Measurements from ENCODE around the gene RREB1. TPM values are rescaled to one million over a fixed set of nuclear protein-coding genes. Genes with fewer than 3 reads are reported as not detected.

The RREB1 gene
- total and polyA plus RNA-seq, 2 experiments from 2014 or later: 8.5 to 25.5 TPM

- TF ChIP-seq ETS1 (IDR thresholded peaks at IDR 0.05): no peak
- no peak for TF ChIP-seq JUNB (IDR thresholded peaks at IDR 0.05; ENCODE audit: unreplicated experiment)
Measured at GRCh38 chr6:7137335-7138045, 29.7 kb downstream of the RREB1 start (continued).

- no peak overlapping the region; the same call in 2 of the 3 replicates for H3K4me3 Mint-ChIP-seq
- H4K20me1 ChIP-seq (replicated peaks; ENCODE audit: insufficient read depth): peaks cover 3% of the 10 kb centered on the region; the same call in 1 of the 2 replicates
- peaks cover 63% of the 10 kb centered on the region for H3K79me2 ChIP-seq (replicated peaks; ENCODE audit: insufficient read depth)
- TF ChIP-seq EZH2 (IDR thresholded peaks at IDR 0.05; ENCODE audit: low read depth, unreplicated experiment) (no peak), ETS1 (IDR thresholded peaks at IDR 0.05) (no peak), REST (IDR thresholded peaks at IDR 0.05; ENCODE audit: unreplicated experiment) (no peak), JUNB (IDR thresholded peaks at IDR 0.05; ENCODE audit: unreplicated experiment) (no peak), ZNF331 (CRISPR knock-in tag; IDR thresholded peaks at IDR 0.05; ENCODE audit: low read depth) (no peak), ZNF462 (CRISPR knock-in tag; IDR thresholded peaks at IDR 0.05) (no peak), ZNF114 (CRISPR knock-in tag; IDR thresholded peaks at IDR 0.05) (no peak), STAT1 (IDR thresholded peaks at IDR 0.05; ENCODE audit: unreplicated experiment) (no peak), CTCF (conservative IDR thresholded peaks at IDR 0.05; ENCODE audit: low read depth in 2 of 2) (no peak)
Measured at GRCh38 chr6:7138046-7138531, 30.3 kb downstream of the RREB1 start.

More at GRCh38 chr6:7138046-7138531, 30.3 kb downstream of the RREB1 start:
- H3K27ac ChIP-seq (ENCODE audit: low read depth): no peak overlapping the region
- no peak overlapping the region for H2AFZ ChIP-seq
- Mint-ChIP-seq H3K4me1 (peaks cover 58% of the 10 kb centered on the region), H3K9me3 (no peaks in the 10 kb centered on the region), H3K27me3 (ENCODE audit: insufficient read depth, low read depth, poor library complexity) (peaks cover 5% of the 10 kb centered on the region), H3K36me3 (ENCODE audit: low read depth) (no peaks in the 10 kb centered on the region), H3K27ac (no peak overlapping the region; the same call in 1 of the 2 replicates)
- H3K4me1 ChIP-seq (ENCODE audit: insufficient read depth): peaks cover 36% of the 10 kb centered on the region
- no peak overlapping the region for H3K4me3 ChIP-seq
- no peaks in the 10 kb centered on the region for H3K9me2 ChIP-seq (ENCODE audit: insufficient read depth)
- no peaks in the 10 kb centered on the region for H3K27me3 ChIP-seq (ENCODE audit: insufficient read depth)
- H3F3A ChIP-seq (replicated peaks; ENCODE audit: low read depth): no peaks in the 10 kb centered on the region
- peak overlapping the region; percentile 10; the same call in 1 of the 2 replicates for H3K4me2 ChIP-seq
- no peak for DNase-seq (ENCODE audit: low spot score)
- no peaks in the 10 kb centered on the region for H3K36me3 ChIP-seq (ENCODE audit: insufficient read depth)
- no peak for ATAC-seq

All from GM23338 (cell line).